SK-N-SH (cell line): ENCODE data around the gene FRAS1.

Source experiments
- EP300 ChIP-seq, 2 experiments: IDR thresholded peaks; 2 replicates each; pipeline versions ENCODE4 v1.4.0 to v1.6.1; 2012; ENCODE audit warnings: borderline replicate concordance in 1 of 2, low read depth in 1 of 2, low read length in 1 of 2
- EZH2phosphoT487 ChIP-seq: fragments of 200-600 bp; sonication (generic); IDR thresholded peaks from 2 replicates; pipeline ENCODE4 v1.6.1; 2017; ENCODE audit warnings: low read depth, mixed run types, mild to moderate bottlenecking, antibody characterized with exemption, moderate library complexity, borderline replicate concordance
- POLR2AphosphoS5 ChIP-seq: IDR thresholded peaks from 2 replicates; pipeline ENCODE4 v1.6.1; 2012; ENCODE audit warnings: low read depth, low read length
- SIN3A ChIP-seq: IDR thresholded peaks from 2 replicates; pipeline ENCODE4 v1.6.1; 2012; ENCODE audit warnings: low read depth, mild to moderate bottlenecking, low read length, moderate library complexity, borderline replicate concordance
- TEAD4 ChIP-seq: IDR thresholded peaks from 2 replicates; pipeline ENCODE4 v1.4.0; 2012; ENCODE audit warnings: mild to moderate bottlenecking, borderline replicate concordance; ENCODE audit not compliant: insufficient read depth
- TF ChIP-seq, protein P1 (sequence below): fragments of 200-600 bp; sonication (generic); IDR thresholded peaks from 2 replicates; pipeline ENCODE4 v1.6.1; 2017; ENCODE audit warnings: antibody characterized with exemption, mild to moderate bottlenecking, moderate library complexity
- TF ChIP-seq, protein P2 (sequence below): IDR thresholded peaks from 2 replicates; pipeline ENCODE4 v1.4.0; 2012; ENCODE audit warnings: low read depth
- TF ChIP-seq, protein P3 (sequence below): IDR thresholded peaks from 2 replicates; pipeline ENCODE4; 2012

DNA sequence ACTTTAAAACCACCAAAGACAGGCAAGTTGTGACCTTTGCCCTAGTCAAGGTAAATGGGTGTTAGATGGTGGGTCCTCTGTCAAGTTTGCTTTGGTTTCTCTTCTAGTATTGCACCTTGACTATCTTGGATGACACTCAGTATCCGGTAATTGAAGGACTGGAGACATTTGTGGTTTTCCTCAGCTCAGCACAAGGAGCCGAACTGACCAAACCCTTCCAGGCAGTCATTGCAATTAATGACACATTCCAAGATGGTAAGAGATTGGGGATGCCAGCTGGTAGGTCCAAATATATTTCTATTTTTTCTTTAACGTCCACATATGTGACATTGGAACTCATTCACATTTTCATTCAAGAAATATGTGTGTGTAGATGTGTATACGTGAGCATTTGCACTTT lies 425.2 kb downstream of the FRAS1 start:
- TF ChIP-seq, protein P1, sequence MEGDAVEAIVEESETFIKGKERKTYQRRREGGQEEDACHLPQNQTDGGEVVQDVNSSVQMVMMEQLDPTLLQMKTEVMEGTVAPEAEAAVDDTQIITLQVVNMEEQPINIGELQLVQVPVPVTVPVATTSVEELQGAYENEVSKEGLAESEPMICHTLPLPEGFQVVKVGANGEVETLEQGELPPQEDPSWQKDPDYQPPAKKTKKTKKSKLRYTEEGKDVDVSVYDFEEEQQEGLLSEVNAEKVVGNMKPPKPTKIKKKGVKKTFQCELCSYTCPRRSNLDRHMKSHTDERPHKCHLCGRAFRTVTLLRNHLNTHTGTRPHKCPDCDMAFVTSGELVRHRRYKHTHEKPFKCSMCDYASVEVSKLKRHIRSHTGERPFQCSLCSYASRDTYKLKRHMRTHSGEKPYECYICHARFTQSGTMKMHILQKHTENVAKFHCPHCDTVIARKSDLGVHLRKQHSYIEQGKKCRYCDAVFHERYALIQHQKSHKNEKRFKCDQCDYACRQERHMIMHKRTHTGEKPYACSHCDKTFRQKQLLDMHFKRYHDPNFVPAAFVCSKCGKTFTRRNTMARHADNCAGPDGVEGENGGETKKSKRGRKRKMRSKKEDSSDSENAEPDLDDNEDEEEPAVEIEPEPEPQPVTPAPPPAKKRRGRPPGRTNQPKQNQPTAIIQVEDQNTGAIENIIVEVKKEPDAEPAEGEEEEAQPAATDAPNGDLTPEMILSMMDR: no peak
- TF ChIP-seq, protein P2, sequence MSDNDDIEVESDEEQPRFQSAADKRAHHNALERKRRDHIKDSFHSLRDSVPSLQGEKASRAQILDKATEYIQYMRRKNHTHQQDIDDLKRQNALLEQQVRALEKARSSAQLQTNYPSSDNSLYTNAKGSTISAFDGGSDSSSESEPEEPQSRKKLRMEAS: no peak
- TF ChIP-seq TEAD4: no peak
- TF ChIP-seq, protein P3, sequence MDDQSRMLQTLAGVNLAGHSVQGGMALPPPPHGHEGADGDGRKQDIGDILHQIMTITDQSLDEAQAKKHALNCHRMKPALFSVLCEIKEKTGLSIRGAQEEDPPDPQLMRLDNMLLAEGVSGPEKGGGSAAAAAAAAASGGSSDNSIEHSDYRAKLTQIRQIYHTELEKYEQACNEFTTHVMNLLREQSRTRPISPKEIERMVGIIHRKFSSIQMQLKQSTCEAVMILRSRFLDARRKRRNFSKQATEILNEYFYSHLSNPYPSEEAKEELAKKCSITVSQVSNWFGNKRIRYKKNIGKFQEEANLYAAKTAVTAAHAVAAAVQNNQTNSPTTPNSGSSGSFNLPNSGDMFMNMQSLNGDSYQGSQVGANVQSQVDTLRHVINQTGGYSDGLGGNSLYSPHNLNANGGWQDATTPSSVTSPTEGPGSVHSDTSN: no peak
- TF ChIP-seq EZH2phosphoT487: no peak
- TF ChIP-seq EP300 (IDR thresholded peaks at IDR 0.05; ENCODE audit: borderline replicate concordance in 1 of 2, low read depth in 1 of 2, low read length in 1 of 2): no peak
- no peak for TF ChIP-seq SIN3A
- TF ChIP-seq POLR2AphosphoS5: no peak
